Measurements from ENCODE around the gene CAMK4. TPM values are rescaled to one million over a fixed set of nuclear protein-coding genes. Genes with fewer than 3 reads are reported as not detected.
A peak's percentile ranks its signal among the peaks of the same experiment; 100 is the strongest.
"Not testable (repeated sequence)": the region's sequence is repeated elsewhere in the genome, so short reads cannot be mapped to it uniquely, and the experiment has no call there.

CAMK4 gene
- total RNA-seq, 1 donor from 2014 or later, result 33.7 TPM

- H3K27me3 Mint-ChIP-seq (ENCODE audit: unreplicated experiment), result peaks cover 4% of the 10 kb centered on the region
- H3K27ac Mint-ChIP-seq (ENCODE audit: unreplicated experiment), result peak overlapping the region; percentile 92
- TF ChIP-seq CTCF (IDR thresholded peaks at IDR 0.05; ENCODE audit: partially characterized antibody, unreplicated experiment), result no peak
Observed at GRCh38 chr5:111252799-111253545, 28.8 kb downstream of the CAMK4 start.

DNA sequence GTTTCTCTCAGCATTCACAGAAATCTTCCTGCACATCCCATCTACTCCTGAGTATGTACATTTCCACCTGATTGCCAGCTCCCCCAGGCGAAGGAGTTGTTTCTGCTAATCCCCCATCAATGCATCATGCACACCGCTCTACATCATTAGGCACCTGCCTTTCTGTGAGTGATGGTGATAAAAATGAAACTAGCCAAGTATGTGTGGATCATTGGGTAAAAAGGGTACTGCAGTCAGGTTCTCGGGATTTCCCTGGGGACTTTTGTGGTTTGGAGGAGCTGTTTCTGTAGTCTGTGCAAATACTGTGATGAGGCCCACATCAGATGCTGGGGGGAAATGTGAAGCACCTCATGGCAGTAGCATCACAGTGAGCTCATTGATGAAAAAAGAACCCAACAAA, 30.4 kb downstream of the CAMK4 start:
- peaks cover 6% of the 10 kb centered on the region for H3K9me3 Mint-ChIP-seq (ENCODE audit: unreplicated experiment)
- peaks cover 33% of the 10 kb centered on the region for H3K4me1 Mint-ChIP-seq (ENCODE audit: low read depth, unreplicated experiment)
- DNase-seq, result no peak
- H3K4me3 Mint-ChIP-seq (ENCODE audit: unreplicated experiment), result no peak overlapping the region
- H3K36me3 Mint-ChIP-seq (ENCODE audit: unreplicated experiment), result peaks cover 6% of the 10 kb centered on the region
- H3K27ac Mint-ChIP-seq (ENCODE audit: unreplicated experiment), result peak overlapping the region; percentile 67
- peaks cover 4% of the 10 kb centered on the region for H3K27me3 Mint-ChIP-seq (ENCODE audit: unreplicated experiment)
- TF ChIP-seq CTCF (IDR thresholded peaks at IDR 0.05; ENCODE audit: partially characterized antibody, unreplicated experiment), result no peak

More at GRCh38 chr5:111252799-111253545, 28.8 kb downstream of the CAMK4 start:
- H3K36me3 Mint-ChIP-seq (ENCODE audit: unreplicated experiment), result peaks cover 6% of the 10 kb centered on the region
- H3K9me3 Mint-ChIP-seq (ENCODE audit: unreplicated experiment), result peaks cover 6% of the 10 kb centered on the region
- H3K4me1 Mint-ChIP-seq (ENCODE audit: low read depth, unreplicated experiment), result peaks cover 43% of the 10 kb centered on the region
- DNase-seq, result peak; percentile 57
- H3K4me3 Mint-ChIP-seq (ENCODE audit: unreplicated experiment), result peak overlapping the region; percentile 48

GRCh38 chr5:111255169-111255568, 31.0 kb downstream of the CAMK4 start:
- Mint-ChIP-seq H3K4me1 (ENCODE audit: low read depth, unreplicated experiment) (peaks cover 33% of the 10 kb centered on the region), H3K9me3 (ENCODE audit: unreplicated experiment) (peaks cover 6% of the 10 kb centered on the region), H3K27me3 (ENCODE audit: unreplicated experiment) (peaks cover 4% of the 10 kb centered on the region)

GRCh38 chr5:111256128-111256527, 31.9 kb downstream of the CAMK4 start:
- H3K27ac Mint-ChIP-seq (ENCODE audit: unreplicated experiment), result no peak overlapping the region
- H3K27me3 Mint-ChIP-seq (ENCODE audit: unreplicated experiment), result peaks cover 2% of the 10 kb centered on the region
- H3K4me1 Mint-ChIP-seq (ENCODE audit: low read depth, unreplicated experiment), result peaks cover 33% of the 10 kb centered on the region
- peaks cover 5% of the 10 kb centered on the region for H3K9me3 Mint-ChIP-seq (ENCODE audit: unreplicated experiment)
- no peak for DNase-seq
- no peak overlapping the region for H3K4me3 Mint-ChIP-seq (ENCODE audit: unreplicated experiment)
- no peak for TF ChIP-seq CTCF (IDR thresholded peaks at IDR 0.05; ENCODE audit: partially characterized antibody, unreplicated experiment)
- H3K36me3 Mint-ChIP-seq (ENCODE audit: unreplicated experiment), result peaks cover 6% of the 10 kb centered on the region

More at GRCh38 chr5:111255169-111255568, 31.0 kb downstream of the CAMK4 start:
- peak overlapping the region; percentile 36 for H3K4me3 Mint-ChIP-seq (ENCODE audit: unreplicated experiment)
- TF ChIP-seq CTCF (IDR thresholded peaks at IDR 0.05; ENCODE audit: partially characterized antibody, unreplicated experiment), result no peak
- no peak for DNase-seq
- peaks cover 6% of the 10 kb centered on the region for H3K36me3 Mint-ChIP-seq (ENCODE audit: unreplicated experiment)
- H3K27ac Mint-ChIP-seq (ENCODE audit: unreplicated experiment), result peak overlapping the region; percentile 41

DNA sequence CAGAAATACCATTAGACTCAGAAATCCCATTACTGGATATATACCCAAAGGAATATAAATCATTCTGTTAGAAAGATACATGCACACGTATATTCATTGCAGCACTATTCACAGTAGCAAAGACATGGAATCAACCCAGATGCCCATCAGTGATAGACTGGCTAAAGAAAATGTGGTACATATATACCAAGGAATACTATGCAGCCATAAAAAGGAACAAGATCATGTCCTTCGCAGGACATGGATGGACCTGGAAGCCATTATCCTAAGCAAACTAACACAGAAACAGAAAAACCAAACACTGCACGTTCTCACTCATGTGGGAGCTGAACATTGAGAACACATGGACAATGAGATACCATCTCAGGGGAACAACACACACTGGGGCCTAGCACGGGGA, 33.4 kb downstream of the CAMK4 start:
- not testable (repeated sequence) for H3K36me3 Mint-ChIP-seq (ENCODE audit: unreplicated experiment); DNase-seq; H3K4me3 Mint-ChIP-seq (ENCODE audit: unreplicated experiment); H3K9me3 Mint-ChIP-seq (ENCODE audit: unreplicated experiment); H3K27me3 Mint-ChIP-seq (ENCODE audit: unreplicated experiment); H3K27ac Mint-ChIP-seq (ENCODE audit: unreplicated experiment)
- H3K4me1 Mint-ChIP-seq (ENCODE audit: low read depth, unreplicated experiment), result peaks cover 24% of the 10 kb centered on the region

All from glutamatergic neuron (in vitro differentiated cells).